HepG2 (cell line): ENCODE measurements around the gene CEP20. TPM values are rescaled to one million over a fixed set of nuclear protein-coding genes. Genes with fewer than 3 reads are reported as not detected.

Experiments used
- ATAD3A ChIP-seq: sonication (generic); formaldehyde crosslinking; IDR thresholded peaks from 2 replicates; pipeline ENCODE4 v1.4.0; 2020; ENCODE audit warnings: missing genetic modification reagents
- ATM ChIP-seq: fragments of 450-650 bp; IDR thresholded peaks from 2 replicates; pipeline ENCODE4 v1.7.1; 2017; ENCODE audit warnings: mild to moderate bottlenecking, borderline replicate concordance
- HIC2 ChIP-seq: sonication (generic); formaldehyde crosslinking; IDR thresholded peaks from 2 replicates; pipeline ENCODE4 v1.9.0; 2022; ENCODE audit warnings: low read depth, missing genetic modification reagents
- HNRNPUL1 ChIP-seq: fragments of 200-400 bp; formaldehyde crosslinking; IDR thresholded peaks from 2 replicates; pipeline ENCODE4 v1.6.1; 2017; ENCODE audit warnings: low read depth, mild to moderate bottlenecking, low read length, moderate library complexity
- PAWR ChIP-seq: sonication (generic); formaldehyde crosslinking; IDR thresholded peaks from 2 replicates; pipeline ENCODE4 v1.4.0; 2020; ENCODE audit warnings: missing genetic modification reagents, mild to moderate bottlenecking, borderline replicate concordance
- SETDB1 ChIP-seq: sonication (generic); formaldehyde crosslinking; IDR thresholded peaks from 2 replicates; pipeline ENCODE4 v1.5.1; 2020; ENCODE audit warnings: missing genetic modification reagents, mild to moderate bottlenecking, borderline replicate concordance
- TBX2 ChIP-seq: sonication (generic); formaldehyde crosslinking; IDR thresholded peaks from 2 replicates; pipeline ENCODE4 v1.5.0; 2020; ENCODE audit warnings: missing genetic modification reagents, mild to moderate bottlenecking, borderline replicate concordance
- TOPORS ChIP-seq: sonication (generic); formaldehyde crosslinking; IDR thresholded peaks from 2 replicates; pipeline ENCODE4 v1.8.0; 2023; ENCODE audit warnings: mild to moderate bottlenecking, missing genetic modification reagents
- ZNF383 ChIP-seq: sonication (generic); formaldehyde crosslinking; IDR thresholded peaks from 2 replicates; pipeline ENCODE4 v1.4.0; 2020; ENCODE audit warnings: missing genetic modification reagents, mild to moderate bottlenecking, borderline replicate concordance
- ZNF589 ChIP-seq: sonication (generic); formaldehyde crosslinking; conservative IDR thresholded peaks from 2 replicates; pipeline ENCODE4 v1.8.0; 2022; ENCODE audit warnings: mild to moderate bottlenecking, moderate library complexity, missing genetic modification reagents
- ZNF788 ChIP-seq: sonication (generic); formaldehyde crosslinking; IDR thresholded peaks from 2 replicates; pipeline ENCODE4 v1.5.0; 2020; ENCODE audit warnings: mild to moderate bottlenecking, missing genetic modification reagents, borderline replicate concordance
- polyA plus RNA-seq, 8 experiments: library from polyadenylated mRNA; depleted of rRNA in 3 of 8; stranded (reverse) in 7 of 8; unstranded in 1 of 8; fragments of >200 nt; fragmentation: Illumina TruSeq in 4 of 8; extraction: Trizol in 4 of 8; gene quantifications; 2 replicates each; pipeline versions ENCODE4 v1.2.1 to v1.2.3, GENCODE V29; 2011 to 2016; ENCODE audit warnings: low read depth in 4 of 8, missing spikeins in 1 of 8, mixed read lengths in 1 of 8; ENCODE audit not compliant: insufficient read depth in 1 of 8
- total RNA-seq, 5 experiments: library from RNA; depleted of rRNA; stranded (reverse); fragments of >200 nt; fragmentation: Illumina TruSeq; extraction: Trizol; gene quantifications; 2 replicates each; pipeline ENCODE4 v1.2.3, GENCODE V29; 2016; ENCODE audit warnings: low read depth in 1 of 5
- TF ChIP-seq, protein P1 (sequence below): sonication (generic); formaldehyde crosslinking; IDR thresholded peaks from 2 replicates; pipeline ENCODE4 v1.5.1; 2020; ENCODE audit warnings: missing genetic modification reagents, mild to moderate bottlenecking, borderline replicate concordance
- TF ChIP-seq, protein P2 (sequence below): IDR thresholded peaks from 2 replicates; pipeline ENCODE4 v1.6.1; 2016; ENCODE audit warnings: missing biosample characterization, missing genetic modification reagents, low read depth
- TF ChIP-seq, protein P3 (sequence below): sonication (generic); formaldehyde crosslinking; IDR thresholded peaks from 2 replicates; pipeline ENCODE4 v1.4.0; 2020; ENCODE audit warnings: missing genetic modification reagents, low read depth, mild to moderate bottlenecking, borderline replicate concordance
- TF ChIP-seq, protein P4 (sequence below): IDR thresholded peaks from 2 replicates; pipeline ENCODE4 v1.6.1; 2016; ENCODE audit warnings: control low read depth
- TF ChIP-seq, protein P5 (sequence below), 2 experiments: sonication (generic) in 1 of 2; formaldehyde crosslinking in 1 of 2; IDR thresholded peaks; 2 replicates each; pipeline versions ENCODE4 v1.6.1 to v1.9.0; 2014 to 2022; ENCODE audit warnings: antibody characterized with exemption in 1 of 2, borderline replicate concordance in 1 of 2, inconsistent platforms in 1 of 2, low read depth in 1 of 2, missing genetic modification reagents in 1 of 2

The CEP20 gene
- total and polyA plus RNA-seq, 2 of the 13 experiments (the other 11 are each of a cell fraction or from before 2014, with no cell fraction given) = 53.0 to 54.1 TPM

GRCh38 chr16:15899538-15900100 lies 11.2 kb upstream of the CEP20 start (continued):
- TF ChIP-seq, protein P1, sequence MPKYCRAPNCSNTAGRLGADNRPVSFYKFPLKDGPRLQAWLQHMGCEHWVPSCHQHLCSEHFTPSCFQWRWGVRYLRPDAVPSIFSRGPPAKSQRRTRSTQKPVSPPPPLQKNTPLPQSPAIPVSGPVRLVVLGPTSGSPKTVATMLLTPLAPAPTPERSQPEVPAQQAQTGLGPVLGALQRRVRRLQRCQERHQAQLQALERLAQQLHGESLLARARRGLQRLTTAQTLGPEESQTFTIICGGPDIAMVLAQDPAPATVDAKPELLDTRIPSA (CRISPR knock-in tag) = no peak
- TF ChIP-seq HNRNPUL1 (no peak), SETDB1 (no peak), ZNF383 (CRISPR knock-in tag) (no peak), PAWR (CRISPR knock-in tag) (no peak), ATM (no peak), ZNF589 (CRISPR knock-in tag) (no peak), TOPORS (CRISPR knock-in tag) (no peak), ZNF788 (CRISPR knock-in tag) (no peak; the same call in 1 of the 2 replicates), HIC2 (0 out of 2 replicates have a peak, but pooled peaks have one; percentile 39), TBX2 (CRISPR knock-in tag) (no peak; the same call in 1 of the 2 replicates), ATAD3A (no peak)
- TF ChIP-seq, protein P2, sequence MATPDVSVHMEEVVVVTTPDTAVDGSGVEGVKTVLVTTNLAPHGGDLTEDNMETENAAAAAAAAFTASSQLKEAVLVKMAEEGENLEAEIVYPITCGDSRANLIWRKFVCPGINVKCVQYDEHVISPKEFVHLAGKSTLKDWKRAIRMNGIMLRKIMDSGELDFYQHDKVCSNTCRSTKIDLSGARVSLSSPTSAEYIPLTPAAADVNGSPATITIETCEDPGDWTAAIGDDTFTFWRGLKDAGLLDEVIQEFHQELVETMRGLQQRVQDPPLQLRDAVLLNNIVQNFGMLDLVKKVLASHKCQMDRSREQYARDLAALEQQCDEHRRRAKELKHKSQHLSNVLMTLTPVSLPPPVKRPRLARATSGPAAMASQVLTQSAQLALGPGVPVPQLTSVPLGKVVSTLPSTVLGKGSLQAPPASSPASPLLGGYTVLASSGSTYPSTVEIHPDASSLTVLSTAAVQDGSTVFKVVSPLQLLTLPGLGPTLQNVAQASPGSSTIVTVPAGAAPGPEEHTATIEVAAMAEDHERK (CRISPR knock-in tag) = no peak
- TF ChIP-seq, protein P3, sequence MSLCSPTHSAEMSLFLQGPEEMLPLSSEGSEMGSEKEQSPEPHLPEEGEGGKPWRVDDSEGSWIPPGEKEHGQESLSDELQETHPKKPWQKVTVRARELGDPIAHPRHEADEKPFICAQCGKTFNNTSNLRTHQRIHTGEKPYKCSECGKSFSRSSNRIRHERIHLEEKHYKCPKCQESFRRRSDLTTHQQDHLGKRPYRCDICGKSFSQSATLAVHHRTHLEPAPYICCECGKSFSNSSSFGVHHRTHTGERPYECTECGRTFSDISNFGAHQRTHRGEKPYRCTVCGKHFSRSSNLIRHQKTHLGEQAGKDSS (CRISPR knock-in tag) = no peak
- TF ChIP-seq, protein P4, sequence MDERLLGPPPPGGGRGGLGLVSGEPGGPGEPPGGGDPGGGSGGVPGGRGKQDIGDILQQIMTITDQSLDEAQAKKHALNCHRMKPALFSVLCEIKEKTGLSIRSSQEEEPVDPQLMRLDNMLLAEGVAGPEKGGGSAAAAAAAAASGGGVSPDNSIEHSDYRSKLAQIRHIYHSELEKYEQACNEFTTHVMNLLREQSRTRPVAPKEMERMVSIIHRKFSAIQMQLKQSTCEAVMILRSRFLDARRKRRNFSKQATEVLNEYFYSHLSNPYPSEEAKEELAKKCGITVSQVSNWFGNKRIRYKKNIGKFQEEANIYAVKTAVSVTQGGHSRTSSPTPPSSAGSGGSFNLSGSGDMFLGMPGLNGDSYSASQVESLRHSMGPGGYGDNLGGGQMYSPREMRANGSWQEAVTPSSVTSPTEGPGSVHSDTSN (CRISPR knock-in tag) = no peak
- TF ChIP-seq, protein P5, sequence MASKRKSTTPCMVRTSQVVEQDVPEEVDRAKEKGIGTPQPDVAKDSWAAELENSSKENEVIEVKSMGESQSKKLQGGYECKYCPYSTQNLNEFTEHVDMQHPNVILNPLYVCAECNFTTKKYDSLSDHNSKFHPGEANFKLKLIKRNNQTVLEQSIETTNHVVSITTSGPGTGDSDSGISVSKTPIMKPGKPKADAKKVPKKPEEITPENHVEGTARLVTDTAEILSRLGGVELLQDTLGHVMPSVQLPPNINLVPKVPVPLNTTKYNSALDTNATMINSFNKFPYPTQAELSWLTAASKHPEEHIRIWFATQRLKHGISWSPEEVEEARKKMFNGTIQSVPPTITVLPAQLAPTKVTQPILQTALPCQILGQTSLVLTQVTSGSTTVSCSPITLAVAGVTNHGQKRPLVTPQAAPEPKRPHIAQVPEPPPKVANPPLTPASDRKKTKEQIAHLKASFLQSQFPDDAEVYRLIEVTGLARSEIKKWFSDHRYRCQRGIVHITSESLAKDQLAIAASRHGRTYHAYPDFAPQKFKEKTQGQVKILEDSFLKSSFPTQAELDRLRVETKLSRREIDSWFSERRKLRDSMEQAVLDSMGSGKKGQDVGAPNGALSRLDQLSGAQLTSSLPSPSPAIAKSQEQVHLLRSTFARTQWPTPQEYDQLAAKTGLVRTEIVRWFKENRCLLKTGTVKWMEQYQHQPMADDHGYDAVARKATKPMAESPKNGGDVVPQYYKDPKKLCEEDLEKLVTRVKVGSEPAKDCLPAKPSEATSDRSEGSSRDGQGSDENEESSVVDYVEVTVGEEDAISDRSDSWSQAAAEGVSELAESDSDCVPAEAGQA (IDR thresholded peaks at IDR 0.05; ENCODE audit: low read depth) = peak; percentile 44; the same call in 1 of the 2 replicates
- TF ChIP-seq, protein P5 (CRISPR knock-in tag; IDR thresholded peaks at IDR 0.05; ENCODE audit: borderline replicate concordance) = no peak
